T-helper 1 cell (primary cell): ENCODE data around the gene NAPB.

Experiments
- DNase-seq, 5 donors: peaks; one replicate each; pipeline ENCODE4 v3.0.0-alpha.2; 2012 to 2020

NAPB gene

GRCh38 chr20:23344336-23344735, 77.0 kb downstream of the NAPB start:
- no peak for DNase-seq

DNA sequence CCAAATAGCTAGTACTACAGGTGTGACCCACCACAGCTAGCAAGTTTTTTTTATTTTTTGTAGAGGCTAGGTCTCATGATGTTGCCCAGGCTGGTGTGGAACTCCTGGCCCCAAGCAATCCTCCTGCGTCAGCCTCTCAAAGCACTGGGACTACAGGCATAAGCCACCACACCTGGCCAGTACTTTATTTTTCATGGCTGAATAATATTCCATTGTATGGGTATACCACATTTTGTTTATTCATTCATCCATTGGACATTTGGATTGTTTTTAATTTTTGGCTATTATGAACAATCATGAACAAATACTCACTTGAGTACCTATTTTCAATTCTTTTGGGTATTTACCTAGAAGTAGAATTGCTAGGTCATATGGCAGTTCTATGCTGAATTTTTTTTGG, 77.7 kb downstream of the NAPB start:
- DNase-seq = no peak

- DNase-seq = no peak
Measured at GRCh38 chr20:23341073-23341472, 80.2 kb downstream of the NAPB start.

GRCh38 chr20:23340524-23340923, 80.8 kb downstream of the NAPB start:
- DNase-seq = no peak

- no peak for DNase-seq
Measured at GRCh38 chr20:23339986-23340385, 81.3 kb downstream of the NAPB start.

DNA sequence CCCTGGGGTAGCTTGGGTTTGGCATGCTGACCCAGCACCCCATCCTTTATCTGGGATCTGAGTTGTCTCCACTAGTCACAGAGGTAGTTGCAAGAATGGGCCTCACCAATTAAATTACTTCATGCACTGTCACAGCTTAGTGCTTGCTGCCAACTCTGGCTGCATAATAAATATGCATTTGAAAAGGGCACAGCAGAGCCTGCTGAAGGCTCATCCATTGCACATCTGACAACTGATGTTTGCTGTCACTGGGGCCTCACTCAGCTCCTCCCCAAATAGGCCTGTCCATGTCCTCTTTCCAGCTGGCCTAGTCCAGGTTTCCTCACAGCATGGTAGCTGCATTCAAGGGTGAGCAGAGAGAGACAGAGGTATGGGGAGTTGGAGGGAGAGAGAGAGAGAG, 84.0 kb downstream of the NAPB start:
- no peak for DNase-seq

DNA sequence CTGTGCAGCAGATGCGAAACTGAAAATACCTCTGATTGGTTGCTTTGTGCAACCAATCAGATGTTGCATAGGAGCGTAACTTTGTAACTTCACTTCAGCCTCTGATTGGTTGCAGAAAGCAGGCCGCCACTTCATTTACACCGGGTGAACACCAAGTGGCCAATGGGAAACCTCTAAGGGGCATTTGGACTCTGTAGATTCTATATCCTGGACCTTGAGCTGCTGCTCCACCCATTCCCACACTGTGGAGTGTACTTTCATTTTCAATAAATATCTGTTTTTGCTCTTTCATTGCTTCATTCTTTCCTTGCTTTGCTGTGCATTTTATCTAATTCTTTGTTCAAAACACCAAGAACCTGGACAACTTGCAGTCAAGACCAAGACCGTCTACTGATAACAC, 84.8 kb downstream of the NAPB start:
- DNase-seq = no peak

- DNase-seq = no peak
Measured at GRCh38 chr20:23335521-23335920, 85.8 kb downstream of the NAPB start.

DNA sequence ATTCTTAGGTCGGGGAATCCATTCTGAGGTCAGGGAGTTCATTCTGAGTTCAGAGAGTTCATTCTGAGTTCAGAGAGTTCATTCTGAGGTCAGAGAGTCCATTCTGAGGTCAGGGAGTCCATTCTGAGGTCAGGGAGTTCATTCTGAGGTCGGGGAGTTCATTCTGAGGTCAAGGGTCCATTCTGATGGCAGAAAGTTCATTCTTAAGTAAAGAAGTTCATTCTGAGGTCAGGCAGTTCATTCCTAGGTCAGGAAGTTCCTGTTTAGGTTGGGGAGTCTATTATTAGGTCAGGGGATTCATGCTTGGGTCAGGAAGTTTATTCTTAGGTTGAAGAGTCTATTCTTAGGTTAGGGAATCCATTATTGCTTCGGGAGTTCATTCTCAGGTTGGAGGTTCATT, 87.2 kb downstream of the NAPB start:
- DNase-seq = no peak

DNA sequence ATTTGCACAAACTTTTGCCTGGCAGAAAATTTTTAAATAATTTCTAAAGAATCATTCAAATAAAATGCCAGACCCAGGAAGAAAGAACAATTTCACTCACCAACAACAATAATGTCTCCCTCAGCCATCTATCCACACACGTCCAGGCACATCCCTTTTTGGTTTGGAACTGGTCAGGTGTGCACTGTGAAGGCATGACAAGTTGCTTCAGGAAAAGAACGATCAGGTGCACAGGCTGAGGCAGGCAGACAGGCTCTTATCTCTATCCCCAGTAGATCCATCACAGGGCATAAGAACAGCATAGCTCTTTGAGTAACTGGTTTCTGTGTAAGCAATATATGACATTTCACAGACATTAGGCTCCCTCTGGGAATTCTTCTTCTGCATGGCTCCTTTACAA, 88.8 kb downstream of the NAPB start:
- no peak for DNase-seq

DNA sequence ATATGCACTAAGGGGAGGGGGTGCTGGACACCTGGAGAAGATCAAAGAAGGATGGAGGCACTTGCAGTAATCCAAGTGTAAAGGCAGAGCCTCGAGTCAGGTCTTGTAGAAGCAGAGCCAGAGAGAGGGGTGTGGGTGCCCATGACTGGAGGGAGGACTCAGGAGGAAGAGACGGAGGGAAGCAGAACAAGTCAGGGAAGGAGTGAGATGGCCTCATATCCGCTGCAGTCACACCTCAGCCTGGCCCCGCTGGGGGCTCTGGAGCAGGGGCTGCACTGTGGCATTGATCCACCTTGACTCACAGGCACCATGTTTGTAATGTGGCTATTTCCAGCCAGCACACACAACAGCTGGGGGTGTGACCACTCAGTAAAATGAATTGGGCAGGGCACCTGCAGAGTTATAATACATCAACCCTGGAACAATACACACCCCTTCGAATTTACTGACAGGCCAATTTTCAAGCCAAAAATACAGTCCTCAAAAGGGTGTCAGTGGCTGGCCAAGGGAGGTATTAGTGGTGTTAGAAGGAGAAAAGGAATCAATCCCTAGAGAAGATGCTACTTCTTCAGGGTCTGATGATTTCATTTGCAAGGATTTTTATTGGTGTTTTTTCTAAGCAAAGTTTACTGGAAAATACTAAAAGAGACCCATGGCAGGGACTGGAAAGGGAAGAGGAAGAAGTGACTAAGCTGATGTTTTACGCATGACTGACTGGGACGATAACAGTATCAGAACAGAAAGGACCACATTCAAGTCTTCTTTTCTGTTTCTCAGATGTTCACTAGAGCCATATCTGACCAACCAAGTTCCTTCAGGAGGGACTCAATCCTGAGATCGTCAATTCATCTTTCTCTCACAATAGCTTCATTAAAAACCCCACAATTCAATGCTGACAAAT, 89.6 kb downstream of the NAPB start:
- DNase-seq = no peak

GRCh38 chr20:23327617-23328333, 93.5 kb downstream of the NAPB start:
- no peak for DNase-seq

- no peak for DNase-seq
Measured at GRCh38 chr20:23326774-23327173, 94.5 kb downstream of the NAPB start.

DNA sequence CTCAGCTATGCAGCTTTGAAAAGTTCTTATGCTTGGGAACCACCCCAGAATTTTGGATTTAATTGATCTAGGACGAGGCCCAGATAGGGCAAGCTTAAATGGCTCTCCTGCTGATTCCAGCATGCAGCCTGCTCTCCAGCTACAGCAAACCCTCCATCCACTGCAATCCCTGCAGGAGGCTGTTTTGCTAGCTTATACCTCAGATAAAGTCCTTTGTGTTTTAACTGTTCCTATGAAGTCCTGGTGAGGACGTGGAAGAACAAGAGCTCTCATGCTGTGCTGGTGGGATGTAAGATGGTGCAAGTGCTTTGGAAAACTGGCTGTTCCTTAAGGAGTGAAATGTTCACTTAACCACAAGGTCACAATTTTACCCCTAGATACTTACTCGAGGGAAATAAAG, 96.2 kb downstream of the NAPB start:
- DNase-seq = no peak
